Neural progenitor cell (in vitro differentiated cells): ENCODE measurements around the gene GBX2. TPM values are rescaled to one million over a fixed set of nuclear protein-coding genes. Genes with fewer than 3 reads are reported as not detected.

Experiments
- DNase-seq: peaks from one replicate; pipeline ENCODE4 v3.0.0-alpha.2; 2016; ENCODE audit warnings: low spot score
- H2AFZ ChIP-seq: fragments of 200-600 bp; sonication (generic); replicated peaks from 2 replicates; pipeline ENCODE4 v1.6.1; 2016; ENCODE audit warnings: antibody characterized with exemption
- H3F3A ChIP-seq: fragments of 200-600 bp; sonication (generic); 2 replicates; pipeline ENCODE4 v1.6.1; 2016; ENCODE audit warnings: antibody characterized with exemption, low read depth
- H3K27ac ChIP-seq: fragments of 200-600 bp; sonication (generic); 2 replicates; pipeline ENCODE4 v1.5.1; 2016; ENCODE audit warnings: mild to moderate bottlenecking
- H3K27me3 ChIP-seq: fragments of 200-600 bp; sonication (generic); 2 replicates; pipeline ENCODE4 v1.6.1; 2016; ENCODE audit warnings: mild to moderate bottlenecking, moderate library complexity
- H3K36me3 ChIP-seq: fragments of 200-600 bp; sonication (generic); 2 replicates; pipeline ENCODE4 v1.5.1; 2016
- H3K4me1 ChIP-seq: fragments of 200-600 bp; sonication (generic); 2 replicates; pipeline ENCODE4 v1.6.1; 2016; ENCODE audit warnings: mixed run types
- H3K4me2 ChIP-seq: fragments of 200-600 bp; sonication (generic); 2 replicates; pipeline ENCODE4 v1.6.1; 2016
- H3K4me3 ChIP-seq: fragments of 200-600 bp; sonication (generic); 2 replicates; pipeline ENCODE4 v1.5.1; 2016
- H3K79me2 ChIP-seq: fragments of 200-600 bp; sonication (generic); 2 replicates; pipeline ENCODE4 v1.6.1; 2016; ENCODE audit warnings: low read depth
- H3K9ac ChIP-seq: fragments of 200-600 bp; sonication (generic); 2 replicates; pipeline ENCODE4 v1.6.1; 2016
- H3K9me3 ChIP-seq: fragments of 200-600 bp; sonication (generic); 2 replicates; pipeline ENCODE4 v1.5.1; 2016; ENCODE audit warnings: low read depth
- H4K20me1 ChIP-seq: fragments of 200-600 bp; sonication (generic); 2 replicates; pipeline ENCODE4 v1.6.1; 2016; ENCODE audit warnings: low read depth
- H3K27ac Mint-ChIP-seq: 3 replicates; pipeline ENCODE4 v1.8.0; 2021; ENCODE audit warnings: mixed read lengths
- H3K27me3 Mint-ChIP-seq: 2 replicates; pipeline ENCODE4 v1.8.0; 2022; ENCODE audit warnings: low read depth, mild to moderate bottlenecking, inconsistent platforms, moderate library complexity, mixed read lengths; ENCODE audit not compliant: insufficient read depth
- H3K36me3 Mint-ChIP-seq: 3 replicates; pipeline ENCODE4 v1.8.0; 2021; ENCODE audit warnings: mixed read lengths
- H3K4me1 Mint-ChIP-seq: 3 replicates; pipeline ENCODE4 v1.8.0; 2021; ENCODE audit warnings: mixed read lengths
- H3K4me3 Mint-ChIP-seq: 3 replicates; pipeline ENCODE4 v1.8.0; 2021; ENCODE audit warnings: mild to moderate bottlenecking, moderate library complexity, mixed read lengths
- H3K9me3 Mint-ChIP-seq: 3 replicates; pipeline ENCODE4 v1.8.0; 2020; ENCODE audit warnings: mixed read lengths
- EZH2 ChIP-seq: fragments of 200-600 bp; sonication (generic); IDR thresholded peaks from 2 replicates; pipeline ENCODE4 v1.6.1; 2017; ENCODE audit warnings: antibody characterized with exemption, mild to moderate bottlenecking, moderate library complexity
- EZH2phosphoT487 ChIP-seq: fragments of 200-600 bp; sonication (generic); IDR thresholded peaks from 2 replicates; pipeline ENCODE4 v1.6.1; 2017; ENCODE audit warnings: antibody characterized with exemption
- total RNA-seq: library from RNA; depleted of rRNA; stranded (reverse); fragments of >200 nt; gene quantifications from 2 replicates; pipeline ENCODE4 v1.2.3, GENCODE V29; 2015; ENCODE audit warnings: low replicate concordance
- TF ChIP-seq, protein P1 (sequence below): fragments of 200-600 bp; sonication (generic); IDR thresholded peaks from 2 replicates; pipeline ENCODE4 v1.5.1; 2017; ENCODE audit warnings: antibody characterized with exemption, mild to moderate bottlenecking

GBX2 gene
- 0.46 TPM in 1 of 2 replicates, not detected in the other for total RNA-seq

DNA sequence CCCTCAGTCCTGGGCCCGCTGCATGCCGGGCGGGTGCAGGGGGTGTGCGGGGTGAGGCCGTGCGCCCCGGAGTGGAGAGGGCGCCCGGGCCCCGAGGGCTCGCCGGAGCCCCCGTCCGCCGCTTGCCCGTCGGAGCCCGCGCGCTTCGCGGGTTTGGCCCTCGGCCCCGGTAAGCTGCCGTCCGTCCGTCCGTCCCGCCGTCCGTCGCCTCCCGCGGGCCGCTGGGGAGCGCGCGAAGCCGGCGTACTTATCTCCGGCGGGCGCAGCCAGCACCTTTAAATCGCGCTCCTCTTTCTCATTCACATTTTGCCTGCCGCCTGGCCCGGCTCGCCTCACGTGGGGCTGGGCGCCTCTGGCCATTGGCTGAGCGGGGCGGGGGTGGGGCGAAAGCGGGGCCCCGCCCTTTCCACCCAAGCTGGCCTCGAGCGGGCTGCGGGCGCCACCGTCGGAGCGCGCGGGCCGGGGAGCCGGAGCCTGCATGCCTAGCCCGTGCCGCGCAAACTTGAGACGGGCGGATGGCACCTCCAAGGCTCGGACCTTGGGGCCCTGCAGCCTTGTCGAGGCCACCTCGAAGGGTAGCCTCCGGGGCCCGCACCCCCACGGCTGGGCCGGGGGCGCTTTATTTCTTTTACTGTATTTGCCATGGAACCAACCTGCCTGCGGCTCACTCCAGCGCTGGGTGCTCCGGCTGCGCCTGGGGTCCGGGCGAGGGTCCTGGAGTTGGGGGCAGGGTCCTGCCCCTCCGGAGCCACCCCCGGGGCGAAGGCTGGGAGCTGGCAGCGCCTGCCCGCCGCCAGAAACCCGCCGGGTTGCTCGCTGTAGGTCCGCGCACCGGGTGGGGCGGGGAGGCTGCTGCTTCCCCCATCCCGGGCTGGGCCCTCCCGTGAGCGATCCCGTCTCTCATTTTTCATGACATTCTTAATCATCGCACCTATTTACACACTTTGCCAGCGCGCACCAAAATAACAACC is at the start of gene GBX2:
Gene GBX2, minus strand, starts transcription at position 277 of the 971 bp plus-strand sequence. CDS start 415 bp downstream, outside the sequence.
- TF ChIP-seq, protein P1, sequence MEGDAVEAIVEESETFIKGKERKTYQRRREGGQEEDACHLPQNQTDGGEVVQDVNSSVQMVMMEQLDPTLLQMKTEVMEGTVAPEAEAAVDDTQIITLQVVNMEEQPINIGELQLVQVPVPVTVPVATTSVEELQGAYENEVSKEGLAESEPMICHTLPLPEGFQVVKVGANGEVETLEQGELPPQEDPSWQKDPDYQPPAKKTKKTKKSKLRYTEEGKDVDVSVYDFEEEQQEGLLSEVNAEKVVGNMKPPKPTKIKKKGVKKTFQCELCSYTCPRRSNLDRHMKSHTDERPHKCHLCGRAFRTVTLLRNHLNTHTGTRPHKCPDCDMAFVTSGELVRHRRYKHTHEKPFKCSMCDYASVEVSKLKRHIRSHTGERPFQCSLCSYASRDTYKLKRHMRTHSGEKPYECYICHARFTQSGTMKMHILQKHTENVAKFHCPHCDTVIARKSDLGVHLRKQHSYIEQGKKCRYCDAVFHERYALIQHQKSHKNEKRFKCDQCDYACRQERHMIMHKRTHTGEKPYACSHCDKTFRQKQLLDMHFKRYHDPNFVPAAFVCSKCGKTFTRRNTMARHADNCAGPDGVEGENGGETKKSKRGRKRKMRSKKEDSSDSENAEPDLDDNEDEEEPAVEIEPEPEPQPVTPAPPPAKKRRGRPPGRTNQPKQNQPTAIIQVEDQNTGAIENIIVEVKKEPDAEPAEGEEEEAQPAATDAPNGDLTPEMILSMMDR, result no peak
- TF ChIP-seq EZH2phosphoT487, result peak; percentile 41
- peak; percentile 81 for TF ChIP-seq EZH2
- Histone ChIP-seq H2AFZ (peak within 1 kb of the TSS; percentile 85), H3K4me2 (peak within 1 kb of the TSS; percentile 92), H3K79me2 (no peaks in the 10 kb centered on the region), H3K27ac (no peak within 1 kb of the TSS), H3F3A (peaks cover 85% of the 10 kb centered on the region), H3K4me3 (peak within 1 kb of the TSS; percentile 49), H3K27me3 (peaks cover 100% of the 10 kb centered on the region), H3K9me3 (no peaks in the 10 kb centered on the region), H3K4me1 (peaks cover 63% of the 10 kb centered on the region), H3K36me3 (no peaks in the 10 kb centered on the region), H4K20me1 (peaks cover 88% of the 10 kb centered on the region), H3K9ac (no peak within 1 kb of the TSS)
- H3K36me3 Mint-ChIP-seq, result no peaks in the 10 kb centered on the region
- no peaks in the 10 kb centered on the region for H3K9me3 Mint-ChIP-seq
- no peak within 1 kb of the TSS for H3K27ac Mint-ChIP-seq
- H3K27me3 Mint-ChIP-seq, result peaks cover 61% of the 10 kb centered on the region
- peak; percentile 95 for DNase-seq
- peaks cover 50% of the 10 kb centered on the region for H3K4me1 Mint-ChIP-seq
- H3K4me3 Mint-ChIP-seq, result peak within 1 kb of the TSS; percentile 87

DNA sequence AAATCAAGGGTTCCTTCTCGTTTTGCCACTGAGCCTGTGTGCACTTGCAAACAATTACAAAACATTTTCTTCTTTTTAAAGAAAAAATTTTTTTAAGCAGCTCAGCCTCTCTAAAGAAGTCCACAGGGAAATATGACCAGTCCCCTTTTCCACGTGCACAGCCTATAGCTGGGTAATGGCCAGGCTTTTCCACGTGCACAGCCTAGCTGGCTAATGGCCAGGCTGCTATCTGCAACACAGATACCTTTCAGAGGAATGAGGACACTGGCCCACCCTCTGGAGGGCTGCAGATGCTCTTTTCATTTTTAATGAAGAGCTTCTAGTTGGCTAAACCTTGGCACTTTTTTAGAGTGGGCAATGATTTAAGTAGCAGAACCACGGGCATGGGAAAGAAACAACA is 49.7 kb upstream of the GBX2 start:
- Histone ChIP-seq H3K4me2 (no peak overlapping the region), H2AFZ (no peak overlapping the region), H3F3A (no peaks in the 10 kb centered on the region), H3K79me2 (no peaks in the 10 kb centered on the region), H3K4me3 (no peak overlapping the region), H3K27ac (no peak overlapping the region), H3K4me1 (no peaks in the 10 kb centered on the region), H3K9me3 (no peaks in the 10 kb centered on the region), H3K9ac (no peak overlapping the region), H4K20me1 (no peaks in the 10 kb centered on the region), H3K36me3 (no peaks in the 10 kb centered on the region), H3K27me3 (no peaks in the 10 kb centered on the region)
- no peaks in the 10 kb centered on the region for H3K9me3 Mint-ChIP-seq
- peaks cover 8% of the 10 kb centered on the region for H3K36me3 Mint-ChIP-seq
- H3K27me3 Mint-ChIP-seq, result peaks cover 2% of the 10 kb centered on the region
- no peaks in the 10 kb centered on the region for H3K4me1 Mint-ChIP-seq
- no peak overlapping the region for H3K27ac Mint-ChIP-seq
- H3K4me3 Mint-ChIP-seq, result no peak overlapping the region
- no peak for DNase-seq
- TF ChIP-seq EZH2 (no peak), EZH2phosphoT487 (no peak)
- TF ChIP-seq, protein P1, result no peak

DNA sequence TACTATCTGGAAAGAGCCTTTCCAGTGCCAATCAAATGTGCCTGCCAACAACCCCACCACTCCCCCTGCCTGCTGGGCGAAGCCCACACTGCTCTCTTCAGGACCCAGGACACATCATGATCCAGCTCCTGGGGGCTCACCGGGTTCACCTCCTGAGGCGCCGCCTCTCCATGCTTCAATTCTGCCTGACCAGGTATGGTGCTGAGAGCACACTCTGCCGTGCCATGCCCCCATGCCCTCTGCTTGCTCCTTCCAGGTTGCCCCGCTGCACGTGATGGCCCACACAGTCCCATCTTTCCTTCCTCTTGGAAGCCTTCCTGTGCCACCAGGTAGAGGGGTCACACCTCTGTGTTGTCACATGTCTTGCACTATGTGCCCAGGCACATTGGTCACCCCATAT is 48.5 kb upstream of the GBX2 start:
- H3K27ac Mint-ChIP-seq, result no peak overlapping the region
- Histone ChIP-seq H3K9ac (no peak overlapping the region), H3K27me3 (no peaks in the 10 kb centered on the region), H3K79me2 (no peaks in the 10 kb centered on the region), H3F3A (no peaks in the 10 kb centered on the region), H4K20me1 (no peaks in the 10 kb centered on the region), H3K4me1 (no peaks in the 10 kb centered on the region), H3K4me3 (no peak overlapping the region), H3K4me2 (no peak overlapping the region), H3K36me3 (no peaks in the 10 kb centered on the region), H2AFZ (no peak overlapping the region), H3K27ac (no peak overlapping the region), H3K9me3 (no peaks in the 10 kb centered on the region)
- H3K9me3 Mint-ChIP-seq, result no peaks in the 10 kb centered on the region
- H3K36me3 Mint-ChIP-seq, result peaks cover 7% of the 10 kb centered on the region
- H3K27me3 Mint-ChIP-seq, result peaks cover 2% of the 10 kb centered on the region
- DNase-seq, result no peak
- H3K4me3 Mint-ChIP-seq, result no peak overlapping the region
- TF ChIP-seq, protein P1, result no peak
- no peak for TF ChIP-seq EZH2
- TF ChIP-seq EZH2phosphoT487, result no peak
- H3K4me1 Mint-ChIP-seq, result peaks cover 1% of the 10 kb centered on the region
